ENCODE measurements around the gene TRIM42. TPM values are rescaled to one million over a fixed set of nuclear protein-coding genes. Genes with fewer than 3 reads are reported as not detected.

The TRIM42 gene
- polyA plus RNA-seq, 2 donors: not detected

DNA sequence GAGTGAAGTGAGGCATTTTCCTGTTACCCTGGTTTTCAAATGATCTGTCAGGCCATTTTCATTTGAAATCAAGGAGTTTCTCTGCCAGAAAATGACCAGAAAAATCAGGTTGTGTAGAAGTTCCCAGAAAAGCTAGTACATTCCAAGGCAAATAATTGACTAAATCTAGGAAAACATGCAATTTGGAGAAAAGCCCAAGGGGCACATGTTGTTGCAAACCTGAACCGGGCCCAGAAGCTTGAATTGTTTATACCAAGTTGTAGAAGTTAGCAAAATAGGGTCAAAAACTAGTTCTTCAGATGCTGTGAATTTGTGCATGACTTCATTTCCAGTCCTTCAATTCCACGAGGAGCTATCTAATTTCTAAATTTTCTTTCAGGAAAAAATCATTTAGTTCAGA lies 31.0 kb downstream of the TRIM42 start:
- Histone ChIP-seq H3K4me3 (ENCODE audit: low read depth in 1 of 2, low read length in 2 of 2) (no peak overlapping the region), H3K36me3 (ENCODE audit: control insufficient read depth in 2 of 2, insufficient read depth in 2 of 2, low read length in 1 of 2) (no peaks in the 10 kb centered on the region), H3K9me3 (ENCODE audit: control insufficient read depth in 2 of 2, insufficient read depth in 1 of 2, low read depth in 1 of 2, low read length in 1 of 2) (no peaks in the 10 kb centered on the region), H3K27me3 (ENCODE audit: control insufficient read depth in 1 of 2, insufficient read depth in 2 of 2, low read length in 2 of 2) (no peaks in the 10 kb centered on the region), H3K27ac (ENCODE audit: low read depth in 2 of 2, low read length in 1 of 2) (no peak overlapping the region), H3K4me1 (ENCODE audit: control insufficient read depth in 2 of 2, insufficient read depth in 2 of 2, low read length in 1 of 2) (peaks cover 0 to 2% of the 10 kb centered on the region in 2 donors)
- WGBS, 2 donors: 41 to 50% methylated on average over 2 of the region's 2 CpGs

DNA sequence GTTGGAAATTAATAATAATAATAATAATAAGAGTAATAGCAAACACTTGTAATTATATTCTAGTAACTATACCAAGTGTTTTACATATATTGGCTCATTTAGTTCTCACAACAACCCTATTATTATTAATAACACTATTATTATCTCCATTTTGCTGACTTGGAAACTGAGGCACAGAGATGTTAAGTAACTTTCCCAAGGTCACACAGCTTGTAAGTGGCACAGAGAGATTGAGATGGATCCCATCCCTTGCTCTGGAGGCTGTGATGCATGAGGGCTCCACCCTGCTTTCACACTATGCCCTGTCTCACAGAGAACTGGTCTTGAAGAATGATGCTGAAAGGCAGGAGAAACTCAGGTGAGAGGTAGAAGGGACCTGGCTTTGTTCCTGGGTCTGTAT lies 31.9 kb downstream of the TRIM42 start:
- Histone ChIP-seq H3K27me3 (ENCODE audit: control insufficient read depth in 1 of 2, insufficient read depth in 2 of 2, low read length in 2 of 2) (no peaks in the 10 kb centered on the region), H3K36me3 (ENCODE audit: control insufficient read depth in 2 of 2, insufficient read depth in 2 of 2, low read length in 1 of 2) (no peaks in the 10 kb centered on the region), H3K27ac (ENCODE audit: low read depth in 2 of 2, low read length in 1 of 2) (no peak overlapping the region), H3K4me3 (ENCODE audit: low read depth in 1 of 2, low read length in 2 of 2) (no peak overlapping the region), H3K9me3 (ENCODE audit: control insufficient read depth in 2 of 2, insufficient read depth in 1 of 2, low read depth in 1 of 2, low read length in 1 of 2) (no peaks in the 10 kb centered on the region), H3K4me1 (ENCODE audit: control insufficient read depth in 2 of 2, insufficient read depth in 2 of 2, low read length in 1 of 2) (peaks cover 0 to 2% of the 10 kb centered on the region in 2 donors)

DNA sequence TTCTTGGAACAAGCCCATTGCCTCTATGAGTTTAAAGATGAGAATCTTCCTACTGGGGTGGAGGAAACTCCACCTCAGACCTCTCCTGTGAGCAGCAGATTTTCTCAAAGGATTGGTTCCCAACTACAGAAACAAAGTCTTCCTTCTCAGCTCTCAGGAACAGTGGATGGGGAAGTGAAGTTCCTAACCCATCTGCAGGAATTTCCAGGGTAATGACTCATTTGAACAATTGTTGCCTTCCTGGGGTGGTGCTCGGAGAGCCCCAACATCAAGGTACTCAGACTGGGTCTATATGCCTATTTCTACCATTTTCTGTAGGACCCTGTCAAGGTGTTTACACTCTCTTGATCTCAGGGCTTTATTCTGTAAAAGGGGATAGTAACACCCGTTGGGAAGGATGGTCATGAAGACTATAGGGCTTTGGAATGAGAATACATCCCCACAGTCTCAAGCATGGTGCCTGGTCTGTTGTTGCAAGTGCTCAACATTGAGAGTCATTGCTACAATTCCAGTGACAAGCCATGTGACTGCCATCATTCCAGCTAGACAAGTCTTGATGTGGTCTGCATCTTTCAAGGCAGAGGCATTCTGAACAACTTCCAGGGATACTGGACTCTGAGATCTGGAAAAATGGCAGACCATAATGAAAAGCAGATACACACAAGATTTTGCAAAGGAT lies 33.0 kb downstream of the TRIM42 start:
- H3K27me3 ChIP-seq (ENCODE audit: control insufficient read depth in 1 of 2, insufficient read depth in 2 of 2, low read length in 2 of 2): no peaks in the 10 kb centered on the region
- H3K4me1 ChIP-seq (ENCODE audit: control insufficient read depth in 2 of 2, insufficient read depth in 2 of 2, low read length in 1 of 2): peaks cover 0 to 2% of the 10 kb centered on the region in 2 donors
- WGBS, 2 donors: 76 to 81% methylated on average over 2 of the region's 2 CpGs
- no peaks in the 10 kb centered on the region for H3K36me3 ChIP-seq (ENCODE audit: control insufficient read depth in 2 of 2, insufficient read depth in 2 of 2, low read length in 1 of 2)
- H3K9me3 ChIP-seq (ENCODE audit: control insufficient read depth in 2 of 2, insufficient read depth in 1 of 2, low read depth in 1 of 2, low read length in 1 of 2): no peaks in the 10 kb centered on the region
- H3K27ac ChIP-seq (ENCODE audit: low read depth in 2 of 2, low read length in 1 of 2): no peak overlapping the region
- H3K4me3 ChIP-seq (ENCODE audit: low read depth in 1 of 2, low read length in 2 of 2): no peak overlapping the region

DNA sequence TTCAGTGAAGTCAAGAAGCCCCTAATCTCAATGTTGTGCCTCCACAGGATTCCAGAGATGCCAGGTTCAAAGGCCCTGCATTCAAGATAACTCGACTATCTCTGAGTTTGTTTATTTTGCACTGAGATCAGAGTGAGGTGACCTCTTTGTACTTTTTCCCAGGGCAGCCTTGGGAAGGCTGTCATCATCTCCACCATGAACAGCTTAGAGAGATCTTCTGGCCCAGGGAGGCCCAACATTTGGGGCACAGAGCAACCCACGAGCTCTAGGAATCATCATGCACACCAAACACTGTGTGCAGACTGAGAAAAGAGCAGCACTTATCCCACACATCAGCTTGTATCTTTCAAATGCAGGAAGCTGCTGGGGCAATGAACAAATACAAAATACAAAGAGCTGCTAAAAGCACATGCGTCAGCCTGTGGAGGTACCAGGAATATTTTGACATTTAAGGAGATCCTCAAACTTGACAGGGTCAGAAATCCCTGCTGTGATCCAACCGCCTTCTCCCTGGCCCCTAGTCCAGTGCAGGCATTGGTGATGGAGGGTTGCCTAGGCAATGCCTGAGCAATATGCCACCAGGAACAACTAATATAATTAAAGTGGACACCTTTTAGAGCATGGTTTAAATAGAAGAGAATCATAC lies 33.6 kb downstream of the TRIM42 start:
- H3K9me3 ChIP-seq (ENCODE audit: control insufficient read depth in 2 of 2, insufficient read depth in 1 of 2, low read depth in 1 of 2, low read length in 1 of 2): no peaks in the 10 kb centered on the region
- no peak overlapping the region for H3K4me3 ChIP-seq (ENCODE audit: low read depth in 1 of 2, low read length in 2 of 2)
- H3K27me3 ChIP-seq (ENCODE audit: control insufficient read depth in 1 of 2, insufficient read depth in 2 of 2, low read length in 2 of 2): no peaks in the 10 kb centered on the region
- H3K4me1 ChIP-seq (ENCODE audit: control insufficient read depth in 2 of 2, insufficient read depth in 2 of 2, low read length in 1 of 2): peaks cover 0 to 4% of the 10 kb centered on the region in 2 donors
- no peaks in the 10 kb centered on the region for H3K36me3 ChIP-seq (ENCODE audit: control insufficient read depth in 2 of 2, insufficient read depth in 2 of 2, low read length in 1 of 2)
- no peak overlapping the region for H3K27ac ChIP-seq (ENCODE audit: low read depth in 2 of 2, low read length in 1 of 2)
- whole genome bisulfite sequencing, 2 donors: 58 to 60% methylated on average over 4 of the region's 4 CpGs

DNA sequence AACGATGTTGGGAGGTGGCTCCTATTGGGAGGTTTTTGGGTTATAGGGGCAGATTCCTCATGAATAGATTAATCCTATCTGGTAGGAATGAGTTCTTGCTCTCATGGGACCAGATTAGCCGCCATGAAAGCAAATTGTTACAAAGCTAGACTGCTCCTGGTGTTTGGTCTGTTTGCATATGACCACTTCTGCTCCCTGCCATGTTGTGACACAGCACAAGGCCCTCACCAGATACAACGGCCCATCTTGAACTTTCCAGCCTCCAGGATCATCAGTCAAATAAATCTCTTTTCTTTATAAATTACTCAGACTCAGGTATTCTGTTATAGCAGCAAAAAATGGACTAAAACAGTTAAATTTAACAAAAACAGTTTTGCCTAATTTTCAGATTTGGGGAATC lies 34.4 kb downstream of the TRIM42 start:
- H3K4me1 ChIP-seq (ENCODE audit: control insufficient read depth in 2 of 2, insufficient read depth in 2 of 2, low read length in 1 of 2): peaks cover 0 to 6% of the 10 kb centered on the region in 2 donors
- no peaks in the 10 kb centered on the region for H3K9me3 ChIP-seq (ENCODE audit: control insufficient read depth in 2 of 2, insufficient read depth in 1 of 2, low read depth in 1 of 2, low read length in 1 of 2)
- H3K27ac ChIP-seq (ENCODE audit: low read depth in 2 of 2, low read length in 1 of 2): no peak overlapping the region
- H3K36me3 ChIP-seq (ENCODE audit: control insufficient read depth in 2 of 2, insufficient read depth in 2 of 2, low read length in 1 of 2): no peaks in the 10 kb centered on the region
- H3K4me3 ChIP-seq (ENCODE audit: low read depth in 1 of 2, low read length in 2 of 2): no peak overlapping the region
- no peaks in the 10 kb centered on the region for H3K27me3 ChIP-seq (ENCODE audit: control insufficient read depth in 1 of 2, insufficient read depth in 2 of 2, low read length in 2 of 2)
- WGBS, 2 donors: 72 to 74% methylated on average over 3 of the region's 3 CpGs

DNA sequence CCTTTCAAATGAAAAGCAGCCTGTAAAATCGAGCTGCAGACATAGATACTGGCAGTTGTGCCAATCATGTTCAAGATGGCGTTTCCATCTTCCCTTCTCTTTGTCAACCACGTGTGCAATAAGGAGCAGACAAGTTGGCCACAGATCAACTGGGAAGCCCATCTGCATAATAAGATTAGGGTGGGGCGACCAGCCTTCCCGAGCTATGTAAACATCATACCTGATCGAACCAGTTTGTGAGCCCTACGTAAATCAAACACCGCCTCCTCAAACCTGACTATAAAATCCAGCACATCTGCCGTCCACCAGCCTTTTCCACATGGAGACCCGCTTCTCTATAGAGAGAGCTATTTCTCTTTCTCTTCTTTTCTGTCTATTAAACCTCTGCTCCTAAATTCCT lies 37.2 kb downstream of the TRIM42 start:
- Histone ChIP-seq H3K27me3 (ENCODE audit: control insufficient read depth in 1 of 2, insufficient read depth in 2 of 2, low read length in 2 of 2) (no peaks in the 10 kb centered on the region), H3K36me3 (ENCODE audit: control insufficient read depth in 2 of 2, insufficient read depth in 2 of 2, low read length in 1 of 2) (no peaks in the 10 kb centered on the region), H3K9me3 (ENCODE audit: control insufficient read depth in 2 of 2, insufficient read depth in 1 of 2, low read depth in 1 of 2, low read length in 1 of 2) (peaks cover 0 to 2% of the 10 kb centered on the region in 2 donors), H3K4me3 (ENCODE audit: low read depth in 1 of 2, low read length in 2 of 2) (no peak overlapping the region), H3K4me1 (ENCODE audit: control insufficient read depth in 2 of 2, insufficient read depth in 2 of 2, low read length in 1 of 2) (peaks cover 0 to 7% of the 10 kb centered on the region in 2 donors), H3K27ac (ENCODE audit: low read depth in 2 of 2, low read length in 1 of 2) (peak overlapping the region; percentile 66 to 71)
- 50 to 53% methylated on average over 10 of the region's 10 CpGs for WGBS, 2 donors

DNA sequence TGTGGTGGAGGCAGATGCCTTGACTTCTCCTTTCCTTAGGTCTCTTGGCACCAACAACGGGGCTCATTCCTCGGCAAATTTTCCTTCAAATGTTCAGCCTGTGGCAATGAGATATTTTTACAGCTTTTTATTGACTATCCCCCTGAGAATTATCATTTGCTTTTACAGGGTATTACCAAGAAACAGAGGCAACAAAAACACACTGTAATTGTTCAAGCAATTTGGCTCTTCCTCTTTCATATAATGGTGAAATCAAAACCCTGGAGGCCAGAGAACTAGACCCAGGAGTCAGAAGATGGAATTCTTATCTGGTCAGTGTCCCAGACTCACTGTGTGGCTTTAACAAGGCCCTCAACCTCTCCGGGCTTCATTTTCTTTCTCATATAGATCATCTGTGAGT lies 40.1 kb downstream of the TRIM42 start:
- Histone ChIP-seq H3K27me3 (ENCODE audit: control insufficient read depth in 1 of 2, insufficient read depth in 2 of 2, low read length in 2 of 2) (no peaks in the 10 kb centered on the region), H3K4me3 (ENCODE audit: low read depth in 1 of 2, low read length in 2 of 2) (no peak overlapping the region), H3K36me3 (ENCODE audit: control insufficient read depth in 2 of 2, insufficient read depth in 2 of 2, low read length in 1 of 2) (no peaks in the 10 kb centered on the region), H3K4me1 (ENCODE audit: control insufficient read depth in 2 of 2, insufficient read depth in 2 of 2, low read length in 1 of 2) (peaks cover 0 to 7% of the 10 kb centered on the region in 2 donors), H3K9me3 (ENCODE audit: control insufficient read depth in 2 of 2, insufficient read depth in 1 of 2, low read depth in 1 of 2, low read length in 1 of 2) (peaks cover 0 to 2% of the 10 kb centered on the region in 2 donors), H3K27ac (ENCODE audit: low read depth in 2 of 2, low read length in 1 of 2) (no peak overlapping the region)
- 88% methylated on average over 3 of the region's 3 CpGs for WGBS, 2 donors

DNA sequence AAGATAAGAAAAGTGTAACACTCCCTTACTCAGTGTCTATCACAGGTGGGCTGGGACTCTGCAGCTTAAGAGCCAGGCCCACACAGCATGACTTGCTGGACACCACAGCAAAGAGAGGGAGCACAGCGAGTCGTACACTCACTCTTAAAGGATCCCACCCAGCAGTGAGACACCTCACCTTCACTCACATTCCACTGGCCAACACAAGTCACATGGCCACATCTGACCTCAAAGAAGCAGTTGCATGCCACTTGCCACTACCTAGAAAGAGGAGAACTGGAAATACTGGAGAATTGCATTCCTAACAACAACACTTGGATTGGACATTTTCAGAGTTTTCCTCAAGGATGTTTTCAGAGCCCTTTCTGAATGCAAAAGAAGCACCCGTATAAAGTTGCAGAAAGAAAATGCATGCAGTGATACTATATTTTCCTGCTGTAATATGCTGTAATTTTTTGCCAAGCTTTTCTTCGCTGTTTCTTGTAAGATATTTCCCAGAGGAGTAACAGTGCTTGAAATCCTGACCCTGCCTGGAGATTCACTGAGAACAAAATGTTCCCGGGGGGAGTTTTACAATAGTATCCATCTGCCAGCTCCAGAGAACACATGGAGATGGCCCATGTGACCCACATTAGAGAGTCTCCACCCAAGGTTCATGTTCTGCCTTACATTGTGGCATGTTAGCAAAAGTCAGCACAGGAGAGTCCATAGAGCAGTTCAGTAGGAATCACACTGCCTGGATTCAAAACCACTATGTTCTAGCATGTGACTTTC lies 42.2 kb downstream of the TRIM42 start:
- WGBS, 2 donors: 79 to 84% methylated on average over 5 of the region's 5 CpGs
- Histone ChIP-seq H3K36me3 (ENCODE audit: control insufficient read depth in 2 of 2, insufficient read depth in 2 of 2, low read length in 1 of 2) (no peaks in the 10 kb centered on the region), H3K27me3 (ENCODE audit: control insufficient read depth in 1 of 2, insufficient read depth in 2 of 2, low read length in 2 of 2) (no peaks in the 10 kb centered on the region), H3K4me3 (ENCODE audit: low read depth in 1 of 2, low read length in 2 of 2) (no peak overlapping the region), H3K4me1 (ENCODE audit: control insufficient read depth in 2 of 2, insufficient read depth in 2 of 2, low read length in 1 of 2) (peaks cover 0 to 7% of the 10 kb centered on the region in 2 donors), H3K9me3 (ENCODE audit: control insufficient read depth in 2 of 2, insufficient read depth in 1 of 2, low read depth in 1 of 2, low read length in 1 of 2) (peaks cover 0 to 2% of the 10 kb centered on the region in 2 donors), H3K27ac (ENCODE audit: low read depth in 2 of 2, low read length in 1 of 2) (no peak overlapping the region)

DNA sequence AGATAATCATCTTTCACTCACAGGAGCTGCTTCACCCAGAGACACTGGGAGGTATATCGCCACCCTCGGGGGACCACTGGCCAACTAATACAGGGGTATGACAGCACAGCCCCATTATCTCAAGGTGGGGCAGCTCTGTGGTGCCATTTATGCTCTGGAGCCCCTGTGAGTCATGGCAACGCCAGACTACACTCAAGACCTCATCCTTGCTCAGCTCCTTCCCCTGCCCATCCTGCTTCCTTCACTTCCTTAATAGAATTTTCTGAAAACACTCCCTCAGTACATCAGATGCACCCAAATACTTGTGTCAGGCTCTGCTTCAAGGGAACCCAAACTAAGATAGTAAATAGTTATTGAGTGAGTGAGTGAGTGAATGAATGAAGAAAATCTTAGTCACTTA lies 45.7 kb downstream of the TRIM42 start:
- Histone ChIP-seq H3K27me3 (ENCODE audit: control insufficient read depth in 1 of 2, insufficient read depth in 2 of 2, low read length in 2 of 2) (no peaks in the 10 kb centered on the region), H3K4me3 (ENCODE audit: low read depth in 1 of 2, low read length in 2 of 2) (no peak overlapping the region), H3K9me3 (ENCODE audit: control insufficient read depth in 2 of 2, insufficient read depth in 1 of 2, low read depth in 1 of 2, low read length in 1 of 2) (peaks cover 0 to 2% of the 10 kb centered on the region in 2 donors), H3K27ac (ENCODE audit: low read depth in 2 of 2, low read length in 1 of 2) (no peak overlapping the region), H3K4me1 (ENCODE audit: control insufficient read depth in 2 of 2, insufficient read depth in 2 of 2, low read length in 1 of 2) (peaks cover 0 to 3% of the 10 kb centered on the region in 2 donors), H3K36me3 (ENCODE audit: control insufficient read depth in 2 of 2, insufficient read depth in 2 of 2, low read length in 1 of 2) (no peaks in the 10 kb centered on the region)
- 71 to 72% methylated on average over 3 of the region's 3 CpGs for WGBS, 2 donors

Data from esophagus (tissue), 2 donors.